Loucy (cell line): ENCODE data around the gene AP1M1.
A peak's percentile ranks its signal among the peaks of the same experiment; 100 is the strongest.

ENCODE experiments used
- H2AFZ ChIP-seq: fragments of 200-600 bp; sonication (generic); 2 replicates; pipeline ENCODE4 v1.6.0; 2016; ENCODE audit warnings: antibody characterized with exemption, mild to moderate bottlenecking, low read length, moderate library complexity
- H3F3A ChIP-seq: fragments of 200-600 bp; 2 replicates; pipeline ENCODE4 v1.6.0; 2016; ENCODE audit warnings: antibody characterized with exemption, low read depth, mild to moderate bottlenecking
- H3K27me3 ChIP-seq: fragments of 200-600 bp; sonication (generic); 2 replicates; pipeline ENCODE4 v1.6.1; 2014; ENCODE audit warnings: low read length, mild to moderate bottlenecking; ENCODE audit not compliant: insufficient read depth, poor library complexity, severe bottlenecking
- H3K36me3 ChIP-seq: fragments of 200-600 bp; sonication (generic); 2 replicates; pipeline ENCODE4 v1.6.1; 2016; ENCODE audit warnings: low read length; ENCODE audit not compliant: insufficient read depth
- H3K4me1 ChIP-seq: fragments of 200-600 bp; sonication (generic); 2 replicates; pipeline ENCODE4 v1.5.1; 2014; ENCODE audit warnings: low read length, mild to moderate bottlenecking; ENCODE audit not compliant: insufficient read depth, poor library complexity, severe bottlenecking
- H3K4me2 ChIP-seq: fragments of 200-600 bp; sonication (generic); 2 replicates; pipeline ENCODE4 v1.6.0; 2014; ENCODE audit warnings: antibody characterized with exemption, low read length, low read depth, mild to moderate bottlenecking; ENCODE audit not compliant: poor library complexity, severe bottlenecking
- H3K4me3 ChIP-seq: fragments of 200-600 bp; sonication (generic); 2 replicates; pipeline ENCODE4 v1.5.1; 2014; ENCODE audit warnings: low read length, mild to moderate bottlenecking, mixed read lengths; ENCODE audit not compliant: poor library complexity, severe bottlenecking
- H3K79me2 ChIP-seq: fragments of 200-600 bp; sonication (generic); 2 replicates; pipeline ENCODE4 v1.6.1; 2014; ENCODE audit warnings: low read length; ENCODE audit not compliant: insufficient read depth
- H3K9ac ChIP-seq: fragments of 200-600 bp; sonication (generic); 2 replicates; pipeline ENCODE4 v1.6.0; 2014; ENCODE audit warnings: mild to moderate bottlenecking, low read depth, low read length, moderate library complexity; ENCODE audit not compliant: poor library complexity, severe bottlenecking
- H3K9me2 ChIP-seq: fragments of 200-600 bp; sonication (generic); replicated peaks from 2 replicates; pipeline ENCODE4 v1.6.1; 2016; ENCODE audit warnings: low read depth, low read length, mixed read lengths
- H3K9me3 ChIP-seq: fragments of 200-600 bp; sonication (generic); 2 replicates; pipeline ENCODE4 v1.6.1; 2014; ENCODE audit warnings: mild to moderate bottlenecking, antibody characterized with exemption, low read length, low read depth; ENCODE audit not compliant: insufficient read depth
- H4K20me1 ChIP-seq: fragments of 200-600 bp; sonication (generic); 2 replicates; pipeline ENCODE4 v1.6.0; 2014; ENCODE audit warnings: antibody characterized with exemption, low read length, mild to moderate bottlenecking; ENCODE audit not compliant: insufficient read depth, poor library complexity, severe bottlenecking
- CTCF ChIP-seq: fragments of 200-600 bp; sonication (generic); conservative IDR thresholded peaks from 2 replicates; pipeline ENCODE4 v1.5.1; 2014; ENCODE audit warnings: mild to moderate bottlenecking, antibody characterized with exemption, low read length
- EZH2phosphoT487 ChIP-seq: fragments of 200-600 bp; IDR thresholded peaks from 2 replicates; pipeline ENCODE4 v1.6.1; 2018; ENCODE audit warnings: antibody characterized with exemption, mild to moderate bottlenecking, moderate library complexity, borderline replicate concordance

AP1M1 gene

GRCh38 chr19:16257509-16258002 lies 59.8 kb downstream of the AP1M1 start:
- Histone ChIP-seq H3K36me3 (no peaks in the 10 kb centered on the region), H3K27me3 (no peaks in the 10 kb centered on the region), H3F3A (no peaks in the 10 kb centered on the region), H3K4me3 (no peak overlapping the region), H3K79me2 (no peaks in the 10 kb centered on the region), H3K9ac (no peak overlapping the region), H2AFZ (no peak overlapping the region), H3K9me3 (no peaks in the 10 kb centered on the region), H3K4me2 (peak overlapping the region; percentile 70), H3K4me1 (peaks cover 23% of the 10 kb centered on the region), H3K9me2 (no peaks in the 10 kb centered on the region), H4K20me1 (no peaks in the 10 kb centered on the region)
- no peak for TF ChIP-seq EZH2phosphoT487

GRCh38 chr19:16258440-16258903 lies 60.8 kb downstream of the AP1M1 start:
- H4K20me1 ChIP-seq = no peaks in the 10 kb centered on the region
- peaks cover 23% of the 10 kb centered on the region for H3K4me1 ChIP-seq
- no peak overlapping the region for H2AFZ ChIP-seq
- no peaks in the 10 kb centered on the region for H3K9me3 ChIP-seq
- no peaks in the 10 kb centered on the region for H3K36me3 ChIP-seq
- H3K4me3 ChIP-seq = peak overlapping the region; percentile 58
- TF ChIP-seq CTCF = no peak
- TF ChIP-seq EZH2phosphoT487 = no peak
- H3F3A ChIP-seq = no peaks in the 10 kb centered on the region
- no peaks in the 10 kb centered on the region for H3K79me2 ChIP-seq
- H3K9ac ChIP-seq = peak overlapping the region; percentile 38
- no peaks in the 10 kb centered on the region for H3K9me2 ChIP-seq
- peak overlapping the region; percentile 70 for H3K4me2 ChIP-seq
- H3K27me3 ChIP-seq = no peaks in the 10 kb centered on the region

GRCh38 chr19:16259385-16260159 lies 61.9 kb downstream of the AP1M1 start:
- Histone ChIP-seq H3K9me2 (no peaks in the 10 kb centered on the region), H3F3A (no peaks in the 10 kb centered on the region), H3K9ac (peak overlapping the region; percentile 38), H3K4me2 (peak overlapping the region; percentile 70), H3K4me1 (peaks cover 23% of the 10 kb centered on the region), H3K4me3 (no peak overlapping the region), H3K79me2 (no peaks in the 10 kb centered on the region), H3K36me3 (no peaks in the 10 kb centered on the region), H3K9me3 (no peaks in the 10 kb centered on the region), H4K20me1 (no peaks in the 10 kb centered on the region), H2AFZ (no peak overlapping the region), H3K27me3 (no peaks in the 10 kb centered on the region)
- TF ChIP-seq CTCF = no peak
- no peak for TF ChIP-seq EZH2phosphoT487
